IMR-90 (cell line): ENCODE measurements around the gene TMEM190. TPM values are rescaled to one million over a fixed set of nuclear protein-coding genes. Genes with fewer than 3 reads are reported as not detected.
A peak's percentile ranks its signal among the peaks of the same experiment; 100 is the strongest.

ENCODE experiments used
- ATAC-seq: fragments of 200-7000 bp; cut with Tn5 transposase; 2 replicates; pipeline ENCODE4 v1.9.1; 2020; ENCODE audit warnings: low read depth, mild to moderate bottlenecking, moderate library complexity
- BruUV-seq: library from RNA; stranded (reverse); fragments of 400-500 nt; replicated peaks from 2 replicates; lab custom pipeline; 2021; lab: Mats Ljungman, UMichigan
- CTCF ChIA-PET: fragments of 300-600 bp; formaldehyde crosslinking; extraction: SDS; loops from one replicate; lab custom pipeline; 2021; ENCODE audit warnings: antibody characterized with exemption; lab: Yijun Ruan, JAX
- POLR2A ChIA-PET: fragments of 300-600 bp; sonication (Branson Sonifier 250); formaldehyde crosslinking; loops from one replicate; lab custom pipeline; 2022; ENCODE audit warnings: antibody characterized with exemption; ENCODE audit not compliant: unreplicated experiment; lab: Charles Lee
- DNase-seq: peaks from one replicate; pipeline ENCODE4 v3.0.0; 2013
- H2AFZ ChIP-seq: replicated peaks from 2 replicates; pipeline ENCODE3; 2013; ENCODE audit warnings: low read length, mild to moderate bottlenecking; ENCODE audit not compliant: poor library complexity
- H2AK5ac ChIP-seq: 2 replicates; pipeline ENCODE4 v1.6.1; 2013; ENCODE audit warnings: low read depth, low read length, inconsistent platforms
- H2AK9ac ChIP-seq: replicated peaks from 2 replicates; pipeline ENCODE3; 2013; ENCODE audit warnings: mild to moderate bottlenecking, low read depth, low read length, moderate library complexity; ENCODE audit not compliant: poor library complexity
- H2BK120ac ChIP-seq: 2 replicates; pipeline ENCODE4 v1.6.1; 2013; ENCODE audit warnings: low read depth, low read length, inconsistent platforms
- H2BK15ac ChIP-seq: 3 replicates; pipeline ENCODE4 v1.6.1; 2013; ENCODE audit warnings: low read depth, low read length, inconsistent platforms
- H2BK20ac ChIP-seq: 2 replicates; pipeline ENCODE4 v1.6.1; 2013; ENCODE audit warnings: low read depth, mild to moderate bottlenecking, inconsistent platforms, low read length, moderate library complexity
- H2BK5ac ChIP-seq: 2 replicates; pipeline ENCODE4 v1.6.1; 2013; ENCODE audit warnings: mild to moderate bottlenecking, low read depth, low read length, inconsistent platforms; ENCODE audit not compliant: poor library complexity, severe bottlenecking
- H3K14ac ChIP-seq: replicated peaks from 2 replicates; pipeline ENCODE4 v1.6.1; 2013; ENCODE audit warnings: low read depth, low read length, inconsistent platforms
- H3K18ac ChIP-seq: 2 replicates; pipeline ENCODE4 v1.6.1; 2013; ENCODE audit warnings: low read depth, low read length, control low read depth
- H3K23ac ChIP-seq: 2 replicates; pipeline ENCODE4 v1.6.1; 2013; ENCODE audit warnings: low read depth, low read length, inconsistent platforms
- H3K27ac ChIP-seq: 2 replicates; pipeline ENCODE4 v1.5.1; 2013; ENCODE audit warnings: mild to moderate bottlenecking, control low read depth, low read length; ENCODE audit not compliant: insufficient read depth
- H3K27me3 ChIP-seq: 2 replicates; pipeline ENCODE4 v1.6.1; 2013; ENCODE audit warnings: low read length; ENCODE audit not compliant: control insufficient read depth, insufficient read depth
- H3K36me3 ChIP-seq: 2 replicates; pipeline ENCODE4 v1.6.1; 2013; ENCODE audit warnings: low read length, mixed read lengths; ENCODE audit not compliant: control insufficient read depth, insufficient read depth
- H3K4ac ChIP-seq: 2 replicates; pipeline ENCODE4 v1.6.1; 2013; ENCODE audit warnings: low read depth, low read length, inconsistent platforms
- H3K4me1 ChIP-seq: 2 replicates; pipeline ENCODE4 v1.6.1; 2013; ENCODE audit warnings: low read length, mixed read lengths; ENCODE audit not compliant: control insufficient read depth, insufficient read depth
- H3K4me2 ChIP-seq: 2 replicates; pipeline ENCODE4 v1.6.1; 2013; ENCODE audit warnings: low read depth, mild to moderate bottlenecking, control low read depth, low read length, moderate library complexity
- H3K4me3 ChIP-seq: 2 replicates; pipeline ENCODE4 v1.5.1; 2013; ENCODE audit warnings: low read depth, mild to moderate bottlenecking, control low read depth, low read length, moderate library complexity; ENCODE audit not compliant: insufficient read depth
- H3K56ac ChIP-seq: 2 replicates; pipeline ENCODE4 v1.6.1; 2013; ENCODE audit warnings: low read length, inconsistent platforms; ENCODE audit not compliant: insufficient read depth; ENCODE audit errors: extremely low read depth
- H3K79me1 ChIP-seq, 2 experiments: 2 replicates each; pipeline ENCODE4 v1.6.1; 2013; ENCODE audit warnings: low read length in 2 of 2, inconsistent platforms in 1 of 2, low read depth in 1 of 2
- H3K9ac ChIP-seq: 2 replicates; pipeline ENCODE4 v1.6.1; 2013; ENCODE audit warnings: low read depth, low read length, control low read depth
- H3K9me1 ChIP-seq: 2 replicates; pipeline ENCODE4 v1.6.1; 2013; ENCODE audit warnings: low read length, inconsistent platforms; ENCODE audit not compliant: insufficient read depth
- H3K9me3 ChIP-seq: 2 replicates; pipeline ENCODE4 v1.6.1; 2013; ENCODE audit warnings: low read length; ENCODE audit not compliant: control insufficient read depth, insufficient read depth
- H4K20me1 ChIP-seq: 2 replicates; pipeline ENCODE4 v1.6.1; 2013; ENCODE audit warnings: low read length, inconsistent platforms; ENCODE audit not compliant: insufficient read depth
- H4K5ac ChIP-seq: 2 replicates; pipeline ENCODE4 v1.6.1; 2013; ENCODE audit warnings: mild to moderate bottlenecking, low read depth, low read length, control low read depth
- H4K8ac ChIP-seq, 2 experiments: 2 replicates each; pipeline ENCODE4 v1.6.1; 2013; ENCODE audit warnings: low read depth in 2 of 2, low read length in 2 of 2, control low read depth in 1 of 2, inconsistent platforms in 1 of 2
- H4K91ac ChIP-seq: 2 replicates; pipeline ENCODE4 v1.6.1; 2013; ENCODE audit warnings: low read depth, low read length, inconsistent platforms; ENCODE audit not compliant: insufficient read depth
- MXI1 ChIP-seq: IDR thresholded peaks from 2 replicates; pipeline ENCODE4 v1.6.1; 2012; ENCODE audit warnings: low read depth, mild to moderate bottlenecking, low read length, moderate library complexity, borderline replicate concordance
- USF2 ChIP-seq: fragments of 150-350 bp; IDR thresholded peaks from 2 replicates; pipeline ENCODE4 v1.6.1; 2017; ENCODE audit warnings: mild to moderate bottlenecking, antibody characterized with exemption, low read length, low read depth
- WGBS, 2 experiments: methylation state at CpG; one replicate each; pipeline versions ENCODE4 v1.1.5 to v1.1.7; 2013; ENCODE audit warnings: missing lambda C conversion rate in 2 of 2; ENCODE audit not compliant: insufficient read length in 1 of 2; ENCODE audit errors: extremely low coverage in 2 of 2; 5-methylcytosine and 5-hydroxymethylcytosine counted together
- dilution Hi-C: fragments of 300-500 bp; cut with HindIII; formaldehyde crosslinking; loops from one replicate; pipeline ENCODE4 v1.14.3; 2018; ENCODE audit warnings: low sequenced_read_pairs; ENCODE audit not compliant: unreplicated experiment
- in situ Hi-C: fragments of 300-500 bp; cut with MboI; formaldehyde crosslinking; loops from 3 replicates; pipeline ENCODE4 v1.14.3; 2019; ENCODE audit warnings: low sequenced_read_pairs, inconsistent platforms, mixed read lengths
- intact Hi-C: fragments of 100-400 bp; cut with micrococcal nuclease; formaldehyde crosslinking; loops from 2 replicates; pipeline ENCODE4 v1.10.0; 2022
- polyA plus RNA-seq, 3 experiments: library from polyadenylated mRNA; depleted of rRNA; stranded (reverse); fragments of >200 nt; gene quantifications; 2 replicates each; pipeline ENCODE4 v1.2.3, GENCODE V29; 2012; ENCODE audit warnings: low replicate concordance in 1 of 3
- total RNA-seq: library from RNA; depleted of rRNA; stranded (reverse); fragments of >200 nt; gene quantifications from 2 replicates; pipeline ENCODE4 v1.2.3, GENCODE V29; 2012

Gene TMEM190
- total and polyA plus RNA-seq, 2 of the 4 experiments (the other 2 are of a cell fraction) = 1.6 TPM; not detected in 1

GRCh38 chr19:55353356-55353802 is 23.2 kb upstream of the TMEM190 start:
- Histone ChIP-seq H3K27ac (no peak overlapping the region), H3K79me1 (no peaks in the 10 kb centered on the region), H3K9me1 (no peaks in the 10 kb centered on the region), H4K91ac (no peak overlapping the region), H3K4me2 (peak overlapping the region; percentile 86), H3K9ac (0 out of 2 replicates have a peak overlapping the region, but pooled peaks have one; percentile 7), H3K4ac (no peak overlapping the region), H3K18ac (no peak overlapping the region), H2BK15ac (no peak overlapping the region), H2BK20ac (no peak overlapping the region), H3K56ac (no peak overlapping the region), H2AFZ (peak overlapping the region; percentile 93), H2AK9ac (no peak overlapping the region), H4K8ac (no peak overlapping the region), H3K14ac (no peak overlapping the region), H3K4me1 (peaks cover 5% of the 10 kb centered on the region; the same call in 1 of the 2 replicates), H3K4me3 (peak overlapping the region; percentile 65), H3K36me3 (no peaks in the 10 kb centered on the region), H4K20me1 (peaks cover 7% of the 10 kb centered on the region; the same call in 1 of the 2 replicates), H3K23ac (peak overlapping the region; percentile 56; the same call in 1 of the 2 replicates), H2AK5ac (no peak overlapping the region), H4K5ac (no peak overlapping the region), H3K9me3 (no peaks in the 10 kb centered on the region), H2BK120ac (no peak overlapping the region), H3K27me3 (peaks cover 43% of the 10 kb centered on the region), H2BK5ac (no peak overlapping the region)
- peak; percentile 5 for ATAC-seq
- ChIA-PET CTCF (no interaction called here), POLR2A (no interaction called here)
- BruUV-seq = no TSS peak
- TF ChIP-seq USF2 (no peak), MXI1 (no peak)
- no peak for DNase-seq
- WGBS, 2 experiments = 18% methylated on average over 6 of the region's 24 CpGs; no CpG with 5 or more reads in 1 of the 2 experiments
- intact Hi-C loops (no loop called here), dilution Hi-C loops (no loop called here), in situ Hi-C loops (no loop called here)
